K562 (cell line): ENCODE data around the gene STIM1. TPM values are rescaled to one million over a fixed set of nuclear protein-coding genes. Genes with fewer than 3 reads are reported as not detected.

Source experiments
- ATAC-seq: fragments of 200-7000 bp; cut with Tn5 transposase; 3 replicates; pipeline ENCODE4 v1.9.1; 2020; ENCODE audit warnings: moderate library complexity
- BruUV-seq: library from RNA; stranded (reverse); fragments of 400-500 nt; replicated peaks from 2 replicates; lab custom pipeline; 2021; lab: Mats Ljungman, UMichigan
- CTCF ChIA-PET: fragments of 300-600 bp; formaldehyde crosslinking; extraction: SDS; loops from one replicate; lab custom pipeline; 2021; ENCODE audit warnings: low intra/inter-chr PET ratio; lab: Yijun Ruan, JAX
- POLR2A ChIA-PET: fragments of 300-600, 350-650 bp; sonication (Branson Sonifier 250); formaldehyde crosslinking; extraction: SDS; loops from one replicate; lab custom pipeline; 2021; ENCODE audit warnings: antibody characterized with exemption, inconsistent platforms; lab: Yijun Ruan, JAX
- DNase-seq, 4 experiments: peaks; one replicate each; pipeline versions ENCODE4 v3.0.0 to v3.0.0-alpha.2; 2011 to 2018; ENCODE audit warnings: low spot score in 3 of 4, mixed read lengths in 3 of 4; ENCODE audit errors: extremely low read depth in 1 of 4
- FAIRE-seq: peaks from 2 replicates; lab custom pipeline; 2011; peaks lifted over from hg19 to GRCh38; lab: Jason Lieb, UNC
- H2AFZ ChIP-seq: 2 replicates; pipeline ENCODE4 v1.6.0; 2011; ENCODE audit warnings: low read depth, low read length, control low read depth, inconsistent platforms
- H3K27ac ChIP-seq: fragments of 200-600 bp; 3 replicates; pipeline ENCODE4 v1.8.0; 2011; ENCODE audit warnings: low read depth, mild to moderate bottlenecking, control low read depth, inconsistent platforms, low read length, moderate library complexity, mixed read lengths; ENCODE audit errors: extremely low read depth
- H3K27me3 ChIP-seq, 2 experiments: fragments of 300-600 bp in 1 of 2; 2 replicates in 1 of 2; 3 replicates in 1 of 2; pipeline versions ENCODE4 v1.6.0 to v1.8.0; 2011; ENCODE audit warnings: inconsistent platforms in 2 of 2, low read length in 2 of 2, mild to moderate bottlenecking in 1 of 2, mixed read lengths in 1 of 2, moderate library complexity in 1 of 2; ENCODE audit not compliant: control insufficient read depth in 2 of 2, insufficient read depth in 2 of 2
- H3K36me3 ChIP-seq: fragments of 300-600 bp; 3 replicates; pipeline ENCODE4 v1.8.0; 2011; ENCODE audit warnings: mild to moderate bottlenecking, low read length, inconsistent platforms; ENCODE audit not compliant: control insufficient read depth, insufficient read depth
- H3K4me1 ChIP-seq, 2 experiments: fragments of 200-600 bp in 1 of 2; replicated peaks in 1 of 2; 2 replicates in 1 of 2; 3 replicates in 1 of 2; pipeline versions ENCODE4 v1.5.1 to v1.8.0; 2011; ENCODE audit warnings: inconsistent platforms in 2 of 2, low read length in 2 of 2, mild to moderate bottlenecking in 1 of 2, mixed read lengths in 1 of 2, moderate library complexity in 1 of 2; ENCODE audit not compliant: control insufficient read depth in 2 of 2, insufficient read depth in 2 of 2
- H3K4me2 ChIP-seq: 2 replicates; pipeline ENCODE4 v1.6.1; 2011; ENCODE audit warnings: low read length, control low read depth, inconsistent platforms, mixed read lengths; ENCODE audit not compliant: insufficient read depth
- H3K4me3 ChIP-seq: fragments of 200-600 bp; sonication (generic), shearing (Covaris generic); 2 replicates; pipeline ENCODE4 v1.5.1; 2016; ENCODE audit warnings: control low read depth, inconsistent platforms
- H3K79me2 ChIP-seq: fragments of 200-600 bp; 3 replicates; pipeline ENCODE4 v1.8.0; 2011; ENCODE audit warnings: low read length, inconsistent platforms; ENCODE audit not compliant: control insufficient read depth, insufficient read depth
- H3K9ac ChIP-seq, 2 experiments: 2 replicates each; pipeline versions ENCODE4 v1.6.0 to v1.6.1; 2011; ENCODE audit warnings: low read depth in 2 of 2, low read length in 2 of 2, control low read depth in 1 of 2, inconsistent platforms in 1 of 2, mild to moderate bottlenecking in 1 of 2, mixed read lengths in 1 of 2; ENCODE audit not compliant: insufficient read depth in 1 of 2
- H3K9me1 ChIP-seq: one replicate; pipeline ENCODE4 v1.6.0; 2011; ENCODE audit warnings: inconsistent platforms, mild to moderate bottlenecking, low read length, moderate library complexity; ENCODE audit not compliant: control insufficient read depth, insufficient read depth
- H3K9me3 ChIP-seq: replicated peaks from 2 replicates; pipeline ENCODE4 v1.5.1; 2011; ENCODE audit warnings: low read depth, low read length, inconsistent platforms; ENCODE audit not compliant: control insufficient read depth, insufficient read depth
- H4K20me1 ChIP-seq: replicated peaks from 2 replicates; pipeline ENCODE4 v1.6.1; 2011; ENCODE audit warnings: low read length, inconsistent platforms, mixed read lengths; ENCODE audit not compliant: control insufficient read depth, insufficient read depth
- CREB3 ChIP-seq: fragments of 450-650 bp; conservative IDR thresholded peaks from 2 replicates; pipeline ENCODE4 v1.6.1; 2016; ENCODE audit warnings: missing genetic modification characterization, low read depth, mild to moderate bottlenecking, missing compliant biosample characterization, moderate library complexity
- FOXK2 ChIP-seq, 2 experiments: fragments of 450-650 bp; IDR thresholded peaks in 1 of 2; conservative IDR thresholded peaks in 1 of 2; 2 replicates each; pipeline ENCODE4 v1.6.1; 2016; ENCODE audit warnings: low read depth in 2 of 2, mild to moderate bottlenecking in 1 of 2
- MBD2 ChIP-seq: sonication (generic); IDR thresholded peaks from 2 replicates; pipeline ENCODE4 v1.6.1; 2016; ENCODE audit warnings: low read depth, borderline replicate concordance
- MGA ChIP-seq: fragments of 450-650 bp; IDR thresholded peaks from 2 replicates; pipeline ENCODE4 v1.6.1; 2016; ENCODE audit warnings: mild to moderate bottlenecking, moderate library complexity
- POLR2H ChIP-seq: IDR thresholded peaks from 2 replicates; pipeline ENCODE4 v1.6.1; 2016; ENCODE audit warnings: missing genetic modification characterization, low read depth, mild to moderate bottlenecking, control low read depth, missing compliant biosample characterization, moderate library complexity
- SAFB ChIP-seq: fragments of 200-400 bp; formaldehyde crosslinking; IDR thresholded peaks from 2 replicates; pipeline ENCODE4 v1.6.1; 2017; ENCODE audit warnings: low read depth, low read length, borderline replicate concordance
- SUPT5H ChIP-seq: fragments of 450-650 bp; IDR thresholded peaks from 2 replicates; pipeline ENCODE4 v1.6.1; 2016
- WGBS: fragments of 100-300 bp; shearing (Covaris generic); methylation state at CpG from one replicate; pipeline ENCODE4 v1.1.6; 2016; ENCODE audit warnings: low coverage, mixed read lengths; ENCODE audit not compliant: insufficient coverage; ENCODE audit errors: missing lambda C conversion rate; 5-methylcytosine and 5-hydroxymethylcytosine counted together
- in situ Hi-C: fragments of 300-500 bp; cut with MboI; formaldehyde crosslinking; loops from 4 replicates; pipeline ENCODE4 v1.15.0; 2018; ENCODE audit warnings: inconsistent platforms, mixed read lengths
- intact Hi-C: fragments of 100-400 bp; cut with micrococcal nuclease; formaldehyde crosslinking; loops from 2 replicates; pipeline ENCODE4 v1.14.2; 2022
- polyA plus RNA-seq, 8 experiments: library from polyadenylated mRNA; depleted of rRNA in 4 of 8; stranded (reverse) in 5 of 8; unstranded in 3 of 8; fragments of >200 nt; fragmentation: Nextera tagmentation in 2 of 8; fragmentation: Illumina TruSeq in 1 of 8; extraction: Ambion mirVana in 2 of 8; extraction: Trizol in 1 of 8; gene quantifications; 2 replicates each; pipeline versions ENCODE4 v1.2.1 to v1.2.3, GENCODE V29; 2011 to 2014; ENCODE audit warnings: inconsistent platforms in 1 of 8, missing spikeins in 1 of 8
- total RNA-seq, 7 experiments: library from RNA; depleted of rRNA in 6 of 7; stranded (reverse); fragments of >200 nt in 6 of 7; fragmentation: Illumina TruSeq in 2 of 7; extraction: Trizol in 2 of 7; gene quantifications; 2 replicates each; pipeline versions ENCODE4 v1.2.1 to v1.2.3, GENCODE V29; 2011 to 2021; ENCODE audit warnings: low replicate concordance in 1 of 7

The STIM1 gene
- total and polyA plus RNA-seq, 9 of the 15 experiments (the other 6 are each of a cell fraction or from before 2014, with no cell fraction given): 7.7 to 50.5 (median 22.5) TPM

GRCh38 chr11:4094348-4095291 is 239.2 kb downstream of the STIM1 start, which contains the start of gene RRM1:
RRM1 (plus strand) TSS chr11:4094799; CDS start chr11:4095013, 214 bp downstream.
- FAIRE-seq: peak; percentile 95
- peak within 1 kb of the TSS; percentile 99 for H3K27ac ChIP-seq
- POLR2A ChIA-PET: interaction anchor here (0.6 to 2.1 kb wide), 6 partner anchors 10 to 239 kb away, joined by 3 to 12 read pairs (median 4); partner anchors contain the start of gene STIM1
- no peaks in the 10 kb centered on the region for H3K9me3 ChIP-seq
- peak within 1 kb of the TSS; percentile 64 for H3K4me3 ChIP-seq
- peak; percentile 97 for ATAC-seq
- peak; percentile 90 to 97 (median 92) for DNase-seq
- H3K4me2 ChIP-seq: peak within 1 kb of the TSS; percentile 94
- H3K9ac ChIP-seq: peak within 1 kb of the TSS; percentile 97
- H3K9me1 ChIP-seq: no peaks in the 10 kb centered on the region
- no peaks in the 10 kb centered on the region; the same call in none of the 2 replicates for H4K20me1 ChIP-seq
- no peaks in the 10 kb centered on the region for H3K27me3 ChIP-seq
- intact Hi-C loops: no loop called here
- H3K79me2 ChIP-seq: peaks cover 54% of the 10 kb centered on the region
- peak within 1 kb of the TSS; percentile 100 for H2AFZ ChIP-seq
- peaks cover 20 to 31% of the 10 kb centered on the region in 2 experiments; a peak in 4 of 5 replicates for H3K4me1 ChIP-seq
- in situ Hi-C loops: loop anchor here (25.0 kb wide), 1 partner anchor 607 kb away; no protein-coding TSS in a partner anchor
- peaks cover 38% of the 10 kb centered on the region; the same call in 2 of the 3 replicates for H3K36me3 ChIP-seq
- CTCF ChIA-PET: no interaction called here
- under 1% methylated on average over 72 of the region's 74 CpGs for WGBS
- BruUV-seq: TSS peak; percentile 66
- TF ChIP-seq SAFB (no peak), MGA (peak; percentile 74), FOXK2 (conservative IDR thresholded peaks at IDR 0.05 in 1 of 2, IDR thresholded peaks at IDR 0.05 in 1 of 2; ENCODE audit: low read depth in 2 of 2) (peak; percentile 60 to 71; a peak in 3 of 4 replicates), SUPT5H (peak; percentile 77), MBD2 (peak; percentile 83; the same call in 1 of the 2 replicates), POLR2H (tag) (peak; percentile 84), CREB3 (peak; percentile 64)
